Suppressor macrophage (primary cell): ENCODE data around the gene HLA-DPA1.
"Not testable (repeated sequence)": the region's sequence is repeated elsewhere in the genome, so short reads cannot be mapped to it uniquely, and the experiment has no call there.

ENCODE experiments used
- DNase-seq, 4 experiments: peaks; one replicate each; pipeline ENCODE4 v3.0.0-alpha.2; 2020 to 2022

The HLA-DPA1 gene

DNA sequence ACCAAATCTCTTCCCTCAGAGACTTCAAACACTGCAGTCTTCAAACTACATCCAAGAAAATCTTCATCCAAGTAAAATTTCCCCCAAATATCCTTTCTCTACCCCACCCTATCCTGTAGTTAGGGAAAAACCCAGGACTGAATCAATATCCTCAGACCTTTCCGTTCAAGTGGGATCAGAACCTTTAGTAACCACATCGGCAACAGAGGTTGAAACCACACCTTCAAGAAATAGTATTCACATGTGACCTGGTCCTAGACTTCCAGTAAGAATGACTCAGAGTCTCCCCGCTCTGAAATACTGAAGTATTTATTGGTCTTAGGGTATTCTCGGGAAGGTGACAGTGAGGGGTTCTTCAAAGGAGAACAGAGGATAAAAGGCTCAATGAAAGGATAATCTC lies 8.7 kb downstream of the HLA-DPA1 start:
- DNase-seq: no peak

DNA sequence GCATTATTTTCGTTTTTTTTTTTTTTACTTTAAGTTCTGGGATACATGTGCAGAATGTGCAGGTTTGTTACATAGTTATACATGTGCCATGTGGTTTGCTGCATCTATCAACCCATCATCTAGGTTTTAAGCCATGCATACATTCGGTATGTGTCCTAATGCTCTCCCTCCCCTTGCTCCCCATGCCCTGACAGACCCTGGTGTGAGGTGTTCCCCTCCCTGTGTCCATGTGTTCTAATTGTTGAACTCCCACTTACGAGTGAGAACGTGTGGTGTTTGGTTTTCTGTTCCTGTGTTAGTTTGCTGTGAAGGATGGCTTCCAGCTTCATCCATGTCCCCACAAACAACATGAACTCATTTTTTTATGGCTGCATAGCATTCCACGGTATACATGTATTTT lies 10.0 kb downstream of the HLA-DPA1 start:
- DNase-seq: not testable (repeated sequence)

DNA sequence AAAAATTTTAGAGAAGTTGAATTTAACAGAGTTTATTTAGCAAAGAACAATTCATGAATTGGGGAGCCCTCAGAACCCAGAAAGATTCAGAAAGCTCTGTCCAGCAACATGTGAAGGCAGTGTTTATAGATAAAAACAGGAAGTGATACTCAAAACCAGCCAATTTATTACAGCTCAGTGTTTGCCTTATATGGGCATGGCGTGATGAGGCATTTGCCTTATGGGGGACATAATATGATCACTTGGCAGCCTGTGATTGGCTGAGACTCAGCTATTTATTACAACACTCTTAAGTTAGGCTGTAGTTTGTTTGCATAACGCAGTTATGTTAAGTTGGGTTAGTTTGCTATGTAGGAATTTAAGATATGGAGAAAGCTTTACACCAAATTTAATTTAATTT lies 11.5 kb downstream of the HLA-DPA1 start:
- peak; percentile 60 to 83 (median 68) for DNase-seq

DNA sequence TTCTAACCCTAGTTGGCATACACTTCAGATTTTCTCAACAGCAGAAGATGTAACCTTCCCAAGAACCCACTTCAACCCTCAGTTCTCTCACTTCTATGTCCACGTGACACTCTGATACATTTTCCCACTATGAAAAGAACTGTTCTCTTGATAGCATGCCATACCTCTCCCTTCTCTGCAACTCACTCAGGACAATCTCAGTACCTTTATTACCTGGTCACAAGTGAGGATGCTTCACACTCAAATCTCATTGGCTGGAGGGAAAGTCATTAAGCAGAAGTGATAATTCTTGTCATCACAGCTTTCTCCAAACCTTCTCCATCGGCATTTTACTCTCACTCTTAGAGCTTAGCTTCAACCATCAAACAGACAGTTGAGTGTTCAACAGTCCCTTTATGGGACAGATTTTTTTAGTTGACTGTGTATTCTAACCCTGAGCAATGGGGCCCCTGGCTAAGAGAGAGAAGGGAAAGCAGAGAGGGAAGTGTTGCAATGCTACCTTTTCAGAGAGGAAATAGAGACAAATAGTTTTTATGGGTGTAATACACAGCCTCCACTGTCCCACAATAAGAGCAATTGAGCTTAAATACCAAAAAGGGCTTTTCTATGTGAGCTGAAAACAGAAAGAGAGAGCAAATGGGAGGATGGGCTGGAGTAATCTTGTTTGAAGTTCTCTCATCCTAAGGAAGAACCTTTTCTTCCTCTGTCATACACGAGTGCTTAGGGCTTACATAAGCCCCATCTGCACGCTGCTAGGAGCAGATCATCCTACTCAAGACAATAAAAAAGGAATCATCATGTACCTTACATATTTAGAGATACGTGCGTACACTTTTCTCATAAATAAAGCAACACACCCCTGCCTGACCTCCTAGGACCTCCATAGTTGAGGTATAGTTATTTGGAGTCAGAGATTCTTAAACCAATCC lies 16.0 kb downstream of the HLA-DPA1 start:
- peak in 2 of 4 experiments; percentile 21 to 39 for DNase-seq

DNA sequence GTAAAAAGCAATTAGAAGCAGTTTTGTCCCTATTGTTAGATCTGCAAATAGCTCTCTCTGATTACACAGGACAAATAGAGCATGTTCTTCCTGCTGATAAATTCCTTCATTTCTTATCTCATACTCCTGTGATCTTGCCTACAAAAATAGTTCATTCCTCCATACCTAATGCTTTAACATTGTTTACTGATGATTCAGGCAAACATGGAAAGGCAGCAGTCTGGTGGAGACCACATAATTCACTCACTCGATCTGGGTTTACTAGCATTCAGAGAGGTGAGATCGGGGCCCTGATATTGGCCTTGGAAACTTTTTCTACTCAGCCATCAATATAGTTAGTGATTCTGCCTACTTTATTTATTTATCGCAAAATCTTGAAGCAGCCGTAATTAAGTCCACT lies 20.2 kb downstream of the HLA-DPA1 start:
- no peak for DNase-seq

DNA sequence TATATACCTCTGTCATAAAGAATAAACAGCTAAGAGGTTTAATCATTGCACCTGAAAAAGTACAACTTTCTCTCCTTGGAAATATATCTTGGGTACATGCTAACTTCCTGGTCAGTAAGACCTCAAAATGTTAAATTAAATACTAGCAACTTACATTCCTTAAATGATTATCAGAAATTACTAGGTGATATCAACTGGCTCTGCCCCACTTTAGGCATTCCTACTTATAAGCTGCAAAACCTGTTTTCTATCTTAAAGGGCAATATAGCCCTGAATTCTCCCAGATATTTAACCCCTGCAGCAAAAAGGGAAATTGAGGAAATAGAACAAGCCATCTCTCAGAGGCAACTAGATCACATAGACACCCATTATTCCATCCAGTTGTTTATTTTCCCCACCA lies 20.8 kb downstream of the HLA-DPA1 start:
- no peak for DNase-seq

DNA sequence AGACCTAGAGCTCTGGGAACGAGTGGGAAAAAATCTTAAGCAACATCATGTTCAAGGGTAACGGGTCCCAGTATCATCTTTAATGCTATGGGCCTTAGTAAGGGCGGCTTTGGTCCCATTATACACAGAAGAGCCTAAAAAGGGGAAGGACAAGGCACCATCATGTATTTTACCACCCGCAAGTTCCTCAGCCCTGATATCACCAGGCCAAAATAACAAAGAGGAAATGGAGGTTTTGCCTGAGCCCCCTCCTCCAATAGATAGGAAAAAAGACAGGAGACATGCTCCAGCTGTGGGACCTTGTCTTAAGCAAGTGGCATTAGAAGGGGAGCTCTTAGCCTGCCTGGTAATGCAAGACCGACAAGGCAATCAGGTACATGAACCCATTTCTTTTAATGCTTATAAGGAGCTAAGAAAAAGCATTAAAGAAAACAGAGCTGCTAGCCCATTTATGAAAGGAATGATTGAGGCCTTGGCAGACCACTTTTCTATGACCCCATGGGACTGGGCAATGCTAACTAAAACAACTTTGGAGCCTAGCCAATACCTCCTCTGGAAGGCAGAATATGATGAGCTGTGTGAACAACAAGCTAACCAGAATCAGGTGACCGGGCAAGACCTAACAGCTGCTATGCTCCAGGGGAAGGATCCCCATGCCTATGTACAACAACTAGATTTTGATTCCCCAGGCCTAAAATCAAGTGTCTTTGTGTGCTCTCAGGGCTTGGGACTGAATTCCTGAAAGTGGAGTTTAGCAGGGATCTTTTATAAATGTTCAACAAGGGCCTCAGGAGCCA lies 23.2 kb downstream of the HLA-DPA1 start:
- peak; percentile 45 to 70 (median 58) for DNase-seq

DNA sequence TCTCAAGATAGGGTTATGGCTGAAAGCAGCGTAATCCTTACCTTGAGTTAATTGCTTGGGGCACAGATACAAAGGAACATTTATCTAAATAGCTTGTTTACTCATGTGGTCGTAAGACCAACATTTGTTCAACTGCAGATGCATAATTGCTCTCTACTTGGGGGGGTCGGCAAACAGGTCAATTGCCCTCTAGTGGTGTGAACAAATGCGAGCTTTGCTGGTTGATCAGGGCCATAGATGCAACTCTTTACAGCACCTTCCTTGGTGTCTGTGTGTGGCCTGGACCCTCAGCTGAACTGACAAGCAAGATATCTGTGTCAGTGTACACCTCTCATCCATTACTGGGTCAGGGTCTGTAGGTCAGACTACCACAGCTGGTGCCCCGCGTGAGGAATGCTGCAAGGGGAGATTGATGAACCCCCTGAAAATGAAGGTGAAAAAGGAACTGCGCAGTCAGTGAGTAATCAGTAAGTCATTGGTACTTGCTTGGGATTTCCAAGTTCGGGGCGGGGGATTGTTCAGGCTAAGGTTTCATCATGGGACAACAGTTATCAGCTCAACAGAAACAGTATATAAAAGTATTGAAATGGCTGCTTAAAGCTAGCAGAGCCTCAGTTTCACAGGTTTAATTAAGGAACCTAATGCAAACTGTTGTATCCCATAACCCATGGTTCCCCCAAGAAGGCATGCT lies 24.0 kb downstream of the HLA-DPA1 start:
- no peak for DNase-seq

DNA sequence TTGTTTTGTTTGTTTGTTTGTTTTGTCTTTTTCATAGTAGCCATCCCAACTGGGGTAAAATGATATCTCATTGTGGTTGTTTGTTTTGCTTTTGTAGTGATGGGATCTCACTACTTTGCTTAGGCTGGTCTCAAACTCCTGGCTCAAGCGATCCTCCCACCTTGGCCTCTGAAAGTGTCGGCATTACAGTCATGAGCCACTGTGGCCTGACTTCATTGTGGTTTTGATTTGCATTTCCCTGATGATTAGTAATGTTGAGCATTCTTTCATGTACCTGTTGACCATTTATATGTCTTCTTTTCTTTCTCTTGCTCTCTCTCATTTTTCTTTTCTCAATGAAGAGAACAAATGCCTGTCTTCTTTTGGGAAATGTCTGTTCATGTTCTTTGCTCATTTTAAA lies 33.3 kb downstream of the HLA-DPA1 start:
- DNase-seq: no peak

DNA sequence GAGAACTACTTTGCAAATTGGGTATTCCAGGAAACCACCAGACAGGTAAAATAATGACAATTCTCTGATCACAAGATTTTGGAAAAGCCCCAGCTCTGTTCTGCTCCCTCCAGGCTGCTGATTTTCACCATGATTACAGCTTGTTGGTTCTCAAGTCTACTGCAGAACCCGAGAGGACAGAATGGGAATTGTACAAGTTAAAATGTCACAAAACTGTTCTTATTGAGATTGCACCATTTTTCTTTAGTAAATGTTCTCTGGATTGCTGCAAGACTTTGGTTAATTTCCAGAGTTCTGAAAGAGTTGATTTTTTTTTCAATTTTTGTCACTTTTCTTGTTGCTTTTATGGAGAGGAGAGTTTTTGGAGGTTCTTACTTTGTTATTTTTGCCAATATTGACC lies 36.9 kb downstream of the HLA-DPA1 start:
- DNase-seq: no peak

DNA sequence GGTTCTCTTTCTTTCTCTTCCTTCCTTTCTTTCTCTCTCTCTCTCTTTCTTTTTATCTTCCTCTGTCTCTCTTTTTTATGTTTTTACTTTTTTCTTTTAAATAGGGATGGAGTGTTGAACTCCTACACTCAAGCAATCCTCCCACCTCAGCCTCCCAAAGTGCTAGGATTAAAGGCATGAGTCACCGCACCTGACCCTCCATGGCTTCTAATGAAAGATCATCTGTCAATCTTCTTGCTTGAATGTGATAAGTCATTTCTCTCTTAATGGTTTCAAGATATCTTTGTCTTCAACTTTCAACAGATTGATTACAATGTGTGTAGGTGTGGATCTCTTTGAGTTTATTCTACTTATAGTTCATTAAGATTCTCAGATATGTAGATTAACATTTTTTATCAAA lies 38.9 kb downstream of the HLA-DPA1 start:
- no peak for DNase-seq

DNA sequence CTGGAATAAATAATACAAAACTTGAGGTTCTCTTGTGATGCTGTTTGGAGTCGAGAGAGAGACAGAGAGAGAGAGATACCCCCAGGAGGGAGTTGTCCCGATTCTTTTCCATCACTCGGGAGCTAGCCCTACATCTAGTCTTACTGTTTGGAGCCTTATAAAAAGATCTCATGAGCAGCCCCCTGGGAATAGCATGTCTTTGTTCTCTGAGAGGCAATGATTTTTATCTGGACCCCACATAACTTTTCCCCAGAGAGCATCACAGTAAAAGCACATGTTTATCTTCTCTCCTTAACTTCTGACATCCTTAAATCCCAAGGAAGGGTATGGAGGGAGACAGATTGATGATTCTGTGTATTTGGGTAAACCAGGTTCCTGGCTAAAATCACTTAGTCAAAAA lies 43.2 kb downstream of the HLA-DPA1 start:
- no peak for DNase-seq

DNA sequence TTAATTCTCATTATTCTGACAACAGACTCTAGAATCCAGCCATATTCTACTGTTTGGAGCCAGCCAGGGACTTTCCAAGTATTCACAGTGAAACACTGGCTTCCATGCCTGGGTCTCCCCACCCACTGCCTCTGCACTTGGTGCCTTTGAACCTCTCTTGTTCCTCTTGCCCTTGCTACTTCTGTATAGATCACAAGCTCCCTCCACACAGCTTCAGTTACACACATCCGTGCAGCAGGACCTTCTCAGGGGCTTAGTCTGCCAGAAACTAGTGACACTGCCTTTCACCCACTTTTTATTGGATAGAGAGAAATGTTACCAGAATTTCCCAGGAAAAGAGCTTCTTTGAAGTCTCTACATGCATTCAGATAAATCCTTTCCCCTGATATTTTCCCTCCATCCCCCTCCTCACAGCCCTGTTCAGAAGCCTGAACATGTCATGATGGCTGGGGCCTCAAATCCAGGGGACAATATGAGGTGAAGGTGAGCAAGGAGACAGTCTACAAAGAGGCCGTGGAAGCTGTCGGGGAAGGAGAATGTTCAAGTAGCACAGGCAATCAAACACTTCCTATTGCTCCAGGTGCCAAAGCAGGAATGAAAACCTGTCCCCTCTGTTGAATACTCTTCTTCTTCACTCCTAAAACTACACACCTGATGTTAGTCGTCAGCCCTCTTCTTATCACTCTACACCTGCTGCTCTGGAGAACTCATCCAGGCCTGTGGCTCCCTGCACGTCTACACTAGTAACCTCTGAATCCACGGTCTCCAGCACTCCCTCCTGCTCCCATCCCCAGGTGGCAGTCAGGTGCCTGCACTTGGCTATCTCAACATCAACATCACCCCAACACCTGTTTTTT lies 43.9 kb downstream of the HLA-DPA1 start:
- DNase-seq: peak; percentile 84 to 96 (median 94)

DNA sequence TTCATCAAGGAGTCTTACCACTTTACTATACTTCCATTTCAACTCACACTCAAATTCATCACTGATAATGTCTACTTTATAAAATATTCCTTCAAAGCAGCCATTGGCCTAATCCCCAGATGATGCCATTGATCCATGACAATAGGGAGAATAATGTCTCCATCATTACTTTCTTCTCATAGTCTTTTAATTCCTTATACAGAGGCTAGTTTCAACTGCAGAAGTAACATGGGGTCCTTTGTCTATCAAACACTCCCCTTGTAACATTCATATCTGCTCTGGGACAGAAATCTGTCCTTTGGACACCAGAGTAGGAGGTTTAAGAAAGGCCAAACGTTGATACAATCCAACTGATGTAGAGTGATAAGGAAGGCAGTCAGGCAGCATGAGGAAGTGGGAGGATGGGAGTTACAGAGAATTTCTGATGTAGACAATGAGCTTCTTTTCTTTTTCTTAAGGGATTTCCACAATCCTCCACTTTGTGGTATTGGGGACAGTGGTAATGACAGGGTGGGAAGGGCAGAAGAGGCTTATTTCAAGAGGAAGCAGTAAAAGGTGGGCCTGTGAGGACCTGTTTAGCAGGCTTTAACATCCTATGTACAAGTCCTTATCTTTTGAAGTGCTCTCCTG lies 45.1 kb downstream of the HLA-DPA1 start:
- DNase-seq: peak in 3 of 4 experiments; percentile 31 to 59 (median 34)

DNA sequence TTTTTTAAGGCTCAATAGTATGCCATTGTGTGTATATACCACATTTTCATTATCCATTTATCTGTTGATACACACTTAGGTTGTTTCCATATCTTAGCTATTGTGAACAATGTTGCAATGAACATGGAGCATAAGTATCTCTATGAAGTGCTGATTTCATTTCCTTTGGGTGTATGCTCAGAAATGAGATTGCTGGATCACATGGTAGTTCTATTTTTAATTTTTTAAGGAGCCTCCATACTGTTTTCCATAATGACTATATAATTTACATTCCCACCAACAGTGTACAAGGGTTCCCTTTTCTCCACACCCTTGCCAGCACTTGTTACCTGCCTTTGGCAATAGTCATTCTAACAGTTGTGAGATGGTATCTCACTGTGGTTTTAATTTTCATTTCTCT lies 48.9 kb downstream of the HLA-DPA1 start:
- DNase-seq: no peak

DNA sequence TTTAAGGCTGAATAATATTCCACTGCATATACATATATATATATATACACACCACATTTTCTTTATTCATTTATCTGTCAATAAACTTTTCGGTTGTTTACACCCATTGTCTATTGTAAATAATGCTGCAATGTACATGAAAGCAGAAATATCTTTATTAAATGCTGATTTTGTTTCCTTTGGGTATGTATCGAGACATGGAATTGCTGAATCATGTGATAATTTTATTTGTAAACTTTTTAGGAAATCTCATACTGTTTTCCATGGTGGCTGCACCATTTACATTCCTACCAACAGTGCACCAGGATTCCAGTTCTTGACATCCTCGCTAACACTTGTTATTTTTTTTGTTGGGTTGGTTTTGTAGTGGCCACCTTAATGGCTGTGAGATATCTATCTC lies 49.9 kb downstream of the HLA-DPA1 start:
- no peak for DNase-seq

DNA sequence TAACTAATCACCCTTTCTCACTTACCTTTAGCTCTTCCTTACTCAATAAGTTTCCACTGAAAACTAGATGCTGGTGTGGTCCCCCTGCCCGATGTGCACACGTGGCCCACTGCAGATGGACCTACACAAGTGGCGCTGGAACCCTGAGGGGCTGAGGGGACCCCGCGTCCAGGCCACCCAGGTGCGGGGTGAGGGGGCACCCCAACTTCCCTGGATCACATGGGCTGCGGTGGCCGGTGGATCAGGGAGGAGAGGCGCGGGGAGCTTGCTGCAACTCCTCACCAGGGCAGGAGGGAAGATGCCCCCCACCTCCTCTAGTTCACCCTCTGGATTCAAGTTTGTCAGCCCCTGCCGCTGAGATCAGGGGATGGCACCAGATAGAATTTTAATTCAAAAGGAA lies 51.5 kb downstream of the HLA-DPA1 start:
- DNase-seq: no peak

DNA sequence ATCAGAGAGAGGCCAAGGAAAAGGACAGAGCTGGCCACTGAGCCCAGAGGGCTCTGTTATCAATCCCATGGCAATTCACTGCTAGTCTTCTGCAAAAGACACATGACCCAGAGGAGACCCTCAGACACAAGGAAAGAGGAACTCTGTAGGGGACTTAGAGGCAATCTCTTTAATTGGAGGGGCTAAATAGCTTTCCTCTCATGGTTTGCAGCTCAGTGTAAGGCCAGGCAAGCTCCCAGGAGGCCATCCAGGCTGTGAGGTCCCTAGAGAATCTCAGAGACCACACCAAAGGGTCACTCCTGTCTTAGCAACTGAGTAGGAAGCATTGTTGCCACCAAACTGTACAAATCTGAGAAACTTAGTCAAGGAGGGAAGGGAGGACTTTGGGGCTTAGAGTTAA lies 54.1 kb downstream of the HLA-DPA1 start:
- DNase-seq: no peak

DNA sequence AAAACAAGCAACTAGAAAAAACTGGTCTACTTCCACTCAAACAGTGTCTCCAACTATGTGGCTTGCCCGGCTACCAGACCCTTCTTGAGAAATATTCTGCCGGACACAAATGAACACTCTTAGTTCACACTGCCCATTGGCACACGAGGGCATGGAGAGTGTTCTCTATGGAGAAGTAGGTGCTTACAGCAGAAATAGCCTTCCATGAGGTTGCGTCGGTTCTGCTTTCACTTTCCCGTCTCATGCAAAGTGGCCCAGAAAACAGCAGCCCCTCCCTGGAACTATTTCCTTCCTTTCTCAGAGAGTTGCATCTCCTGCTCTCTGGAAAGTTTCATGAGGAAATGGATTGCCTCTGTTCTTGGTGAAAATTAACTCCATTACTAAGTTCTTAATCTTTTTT lies 54.5 kb downstream of the HLA-DPA1 start:
- peak; percentile 92 to 97 (median 95) for DNase-seq

DNA sequence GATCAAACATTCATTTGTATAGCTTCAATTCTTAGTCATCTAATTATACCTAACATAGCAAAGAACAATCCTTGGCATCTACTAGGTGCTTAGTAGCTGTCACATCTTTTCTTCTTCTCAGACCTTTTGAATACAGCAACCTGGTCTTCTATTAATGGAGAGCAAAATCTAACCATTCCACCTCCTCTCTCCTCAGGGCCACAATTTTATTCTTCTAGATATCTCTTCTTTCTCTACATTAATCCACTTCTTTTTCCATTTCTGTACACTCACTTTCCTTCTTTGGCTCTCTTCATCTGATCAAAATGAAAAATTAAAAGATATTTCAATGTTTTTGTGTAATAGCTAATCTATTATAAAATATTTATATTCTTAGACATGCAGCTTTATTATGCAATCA lies 55.0 kb downstream of the HLA-DPA1 start:
- DNase-seq: no peak

DNA sequence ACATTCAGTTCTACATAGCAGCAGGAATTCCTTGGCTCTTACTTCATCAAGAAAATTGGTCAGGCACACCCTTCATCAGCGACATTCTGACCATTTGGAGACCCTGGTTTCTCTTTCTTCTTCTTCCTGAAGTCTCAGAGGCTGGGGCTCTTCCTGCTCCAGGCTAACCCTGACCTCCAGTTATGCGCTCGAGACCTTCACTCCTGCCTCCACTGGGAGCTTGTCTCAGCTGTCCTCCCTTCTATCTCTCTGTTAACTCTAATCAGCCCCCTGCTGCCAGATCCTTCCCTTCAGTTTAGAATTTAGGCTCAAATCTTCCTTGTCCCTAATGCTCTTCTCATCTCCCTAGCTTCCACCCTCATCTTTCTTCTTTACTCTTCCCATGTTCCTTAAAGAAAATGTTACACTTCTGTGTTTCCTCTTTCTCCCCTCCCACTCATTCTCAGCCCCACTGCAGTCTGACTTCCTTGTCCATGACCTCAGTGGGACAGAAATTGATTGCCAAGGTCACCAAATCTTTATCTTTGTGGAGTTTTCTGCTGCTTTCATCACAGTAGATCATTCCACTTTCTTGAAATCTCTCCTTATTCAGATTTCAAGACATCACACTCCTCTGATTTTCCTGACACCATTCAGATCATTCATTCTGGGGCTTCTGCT lies 55.6 kb downstream of the HLA-DPA1 start:
- DNase-seq: peak; percentile 71 to 85 (median 80)
